ENCODE measurements around the gene ZNF768. TPM values are rescaled to one million over a fixed set of nuclear protein-coding genes. Genes with fewer than 3 reads are reported as not detected.

The ZNF768 gene
- 26.5 TPM for total RNA-seq

DNA sequence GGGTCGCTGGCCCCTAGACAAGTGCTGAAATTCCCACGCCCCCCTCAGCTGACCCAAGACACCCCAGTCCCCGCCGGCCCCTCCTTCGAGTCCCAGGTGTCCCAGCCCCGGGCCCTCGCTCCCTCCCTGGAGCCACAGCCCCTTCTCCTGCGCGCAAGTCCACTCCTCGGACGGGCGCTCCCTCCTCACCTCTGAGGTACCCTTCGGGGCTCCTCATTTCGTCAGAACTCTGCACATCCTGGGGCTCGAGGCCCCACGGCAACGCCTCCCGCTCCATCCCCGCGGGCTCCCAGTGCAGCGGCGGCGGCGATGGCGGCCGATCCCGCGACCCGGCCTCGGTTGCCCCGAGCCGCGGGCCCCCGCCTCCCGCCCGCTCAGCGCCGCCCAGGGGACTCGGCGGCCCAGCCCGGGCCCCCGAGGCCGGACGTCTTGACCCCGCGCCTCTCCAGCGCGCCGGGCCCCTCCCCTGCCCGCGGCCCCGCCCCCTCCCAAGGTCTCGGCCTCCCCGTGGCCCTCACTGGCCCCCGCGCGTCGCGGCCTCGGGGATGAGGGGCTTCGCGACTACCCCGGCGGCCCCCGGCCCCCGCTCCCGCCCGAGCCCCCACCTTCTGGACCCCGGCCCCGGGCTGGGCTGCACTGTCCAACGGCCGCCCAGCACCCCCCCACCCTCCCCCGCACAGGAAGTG, at the start of gene ZNF768:
Gene ZNF768, minus strand, starts transcription at position 430 of the 686 bp plus-strand sequence. Its CDS starts 153 bp downstream, at position 277.

DNA sequence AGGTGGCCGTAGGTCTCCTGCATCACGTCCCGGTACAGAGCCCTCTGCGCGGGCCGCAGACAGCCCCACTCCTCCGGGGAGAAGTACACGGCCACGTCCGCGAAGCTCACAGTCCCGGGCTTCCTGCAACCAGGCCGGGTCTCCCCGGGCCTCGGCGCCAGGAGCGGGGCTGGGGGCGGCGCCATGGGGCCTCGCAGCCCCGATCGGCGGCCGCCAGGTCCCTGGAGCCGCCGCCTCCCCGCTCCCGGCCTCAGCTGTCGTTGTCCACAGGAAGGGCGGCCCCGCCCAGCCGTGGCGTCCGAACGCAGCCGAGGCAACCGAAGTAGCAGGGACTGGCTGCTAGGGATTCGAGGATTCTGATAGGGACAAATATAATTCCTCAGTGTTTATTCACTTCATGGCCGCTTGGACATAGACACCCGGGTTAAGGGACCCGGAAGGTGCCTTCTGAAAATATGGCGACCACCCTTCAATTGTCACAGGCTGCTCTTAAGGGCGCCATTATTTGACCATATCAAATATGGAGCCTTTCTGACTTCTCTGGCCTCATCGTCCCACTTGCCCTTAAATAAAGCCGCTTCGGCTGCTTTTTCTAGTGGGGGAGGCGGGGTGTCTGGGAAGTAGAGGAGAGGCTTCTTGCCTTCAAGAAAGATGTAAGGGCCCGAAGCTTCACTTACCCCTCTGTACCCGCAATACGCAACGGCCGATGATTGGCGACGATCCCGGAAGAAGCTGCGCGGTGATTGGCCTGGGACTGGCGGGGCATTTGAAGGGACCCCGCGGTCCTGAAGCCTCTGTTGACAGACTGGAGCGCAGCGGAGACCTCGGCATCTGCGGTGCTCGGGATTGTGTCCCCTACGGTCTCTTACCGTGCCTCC, 45.3 kb upstream of the ZNF768 start, which contains the start of gene ZNF688:
Gene ZNF688, minus strand, starts transcription at position 270 of the 878 bp plus-strand sequence. Its CDS starts 85 bp downstream, at position 185.

DNA sequence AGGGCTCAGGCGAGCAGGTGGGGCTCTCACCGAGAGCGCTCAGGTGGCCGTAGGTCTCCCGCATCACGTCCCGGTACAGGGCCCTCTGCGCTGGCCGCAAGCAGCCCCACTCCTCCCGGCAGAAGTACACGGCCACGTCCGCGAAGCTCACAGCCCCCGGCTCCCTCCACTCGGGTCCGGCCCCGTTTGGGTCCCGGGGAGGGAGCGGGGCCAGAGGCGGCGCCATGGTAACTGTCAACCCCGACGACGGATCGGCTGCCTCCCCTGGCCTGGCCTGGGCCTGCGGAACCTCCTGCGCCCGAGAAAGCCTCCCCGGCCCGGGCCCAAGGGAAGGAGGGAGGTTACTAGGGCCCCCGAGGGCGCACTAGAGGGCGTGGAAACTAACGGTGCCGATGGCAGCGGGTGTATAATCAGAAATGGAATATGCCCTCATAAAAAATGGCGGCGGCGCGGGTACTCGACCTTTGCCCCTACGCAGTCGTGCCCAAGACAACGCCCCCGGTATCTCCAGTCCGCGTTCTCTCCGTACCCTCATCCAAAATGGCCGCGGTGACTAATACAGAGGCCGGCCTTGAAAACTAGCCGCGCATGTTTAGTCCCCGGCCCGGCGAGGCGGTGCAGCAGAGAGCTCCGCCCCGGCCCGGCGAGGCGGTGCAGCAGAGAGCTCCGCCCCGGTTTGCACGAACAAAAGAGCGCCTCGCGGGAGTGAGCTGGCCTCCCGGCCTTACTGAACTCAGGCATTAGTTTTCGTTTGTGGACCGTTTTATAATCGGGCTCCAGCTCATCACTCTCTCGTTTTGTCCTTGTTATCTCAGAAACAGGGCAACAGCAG, 31.8 kb upstream of the ZNF768 start, which contains the start of gene ZNF764:
Gene ZNF764, minus strand, starts transcription at position 418 of the 832 bp plus-strand sequence. Its CDS starts 192 bp downstream, at position 226.

DNA sequence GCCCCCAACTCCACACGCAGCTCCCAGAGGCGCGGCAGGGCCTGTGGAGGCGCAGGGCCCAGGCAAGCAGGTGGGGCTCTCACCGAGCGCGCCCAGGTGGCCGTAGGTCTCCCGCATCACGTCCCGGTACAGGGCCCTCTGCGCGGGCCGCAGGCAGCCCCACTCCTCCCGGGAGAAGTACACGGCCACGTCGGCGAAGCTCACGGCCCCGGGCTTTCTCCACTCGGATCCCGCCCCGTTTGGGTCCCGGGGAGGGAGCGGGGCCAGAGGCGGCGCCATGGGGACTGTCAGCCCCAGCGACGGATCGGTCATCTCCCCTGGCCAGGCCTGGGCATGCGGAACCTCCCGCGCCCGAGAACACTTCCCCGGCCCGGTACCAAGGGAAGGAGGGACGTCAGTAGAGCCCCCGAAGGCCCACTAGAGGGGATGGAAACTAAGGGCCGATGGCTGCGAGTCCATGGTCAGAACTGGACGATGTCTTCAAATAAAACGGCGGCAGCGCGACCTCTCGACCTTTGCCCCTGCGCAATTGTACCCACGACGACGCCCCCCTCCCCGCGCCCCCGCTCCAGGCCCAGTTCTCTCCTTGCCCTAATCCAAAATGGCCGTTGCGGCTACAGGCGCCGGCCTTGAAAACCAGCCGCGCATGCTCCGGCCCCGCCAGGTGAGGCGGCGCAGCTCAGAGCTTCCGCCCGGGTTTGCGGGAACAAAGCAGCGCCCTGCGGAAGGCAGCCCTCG, 8.2 kb upstream of the ZNF768 start, which contains the start of gene ZNF747:
Gene ZNF747, minus strand, starts transcription at position 491 of the 738 bp plus-strand sequence. Its CDS starts 179 bp downstream, at position 312.

Small RNAs within 50 kb of the gene (small RNA-seq; reads per million reads assigned to genes)
- not detected for gene MIR4518
- gene RNU7-61P, result not detected

Other genes with a start within 250 kb of the ZNF768 start
- 39.9 TPM for gene CD2BP2, start 171.3 kb downstream of the ZNF768 start, total RNA-seq
- 27.0 TPM for gene TBC1D10B, start 156.1 kb downstream of the ZNF768 start, total RNA-seq
- gene MYL11, start 151.8 kb downstream of the ZNF768 start, total RNA-seq, result not detected
- 1.2 TPM for gene SEPTIN1, start 144.0 kb downstream of the ZNF768 start, total RNA-seq
- gene ZNF48, start 131.1 kb downstream of the ZNF768 start, total RNA-seq, result 29.3 TPM
- gene ZNF771, start 119.0 kb downstream of the ZNF768 start, total RNA-seq, result 10.4 TPM
- gene DCTPP1, start 96.5 kb downstream of the ZNF768 start, total RNA-seq, result 25.4 TPM
- 13.8 TPM for gene SEPHS2, start 80.7 kb downstream of the ZNF768 start, total RNA-seq
- gene ITGAL, start 53.8 kb downstream of the ZNF768 start, total RNA-seq, result 1.2 TPM
- gene ZNF747, start 8.3 kb upstream of the ZNF768 start, total RNA-seq, result 12.2 TPM
- gene ZNF764, start 31.8 kb upstream of the ZNF768 start, total RNA-seq, result 9.2 TPM
- 7.6 TPM for gene ZNF688, start 45.1 kb upstream of the ZNF768 start, total RNA-seq
- gene ZNF785, start 59.1 kb upstream of the ZNF768 start, total RNA-seq, result 21.2 TPM
- 12.0 TPM for gene ZNF689, start 83.8 kb upstream of the ZNF768 start, total RNA-seq
- 9.0 TPM for gene PRR14, start 124.4 kb upstream of the ZNF768 start, total RNA-seq
- 18.2 TPM for gene FBRS, start 131.9 kb upstream of the ZNF768 start, total RNA-seq
- gene SRCAP, start 172.6 kb upstream of the ZNF768 start, total RNA-seq, result 24.0 TPM
- 15.0 TPM for gene PHKG2, start 221.9 kb upstream of the ZNF768 start, total RNA-seq
- 8.8 TPM for gene CFAP119, start 235.5 kb upstream of the ZNF768 start, total RNA-seq
- 94.8 TPM for gene RNF40, start 235.8 kb upstream of the ZNF768 start, total RNA-seq